H9 (cell line): ENCODE data around the gene ANKRD34A. TPM values are rescaled to one million over a fixed set of nuclear protein-coding genes. Genes with fewer than 3 reads are reported as not detected.
A peak's percentile ranks its signal among the peaks of the same experiment; 100 is the strongest.

Experiments used
- DNase-seq: peaks from one replicate; pipeline ENCODE4 v3.0.0-alpha.2; 2017
- H2AFZ ChIP-seq: one replicate; pipeline ENCODE4 v1.6.1; 2013; ENCODE audit warnings: mild to moderate bottlenecking, low read length, control low read depth, moderate library complexity
- H2AK5ac ChIP-seq: 2 replicates; pipeline ENCODE4 v1.6.1; 2013; ENCODE audit warnings: low read length, control low read depth, mixed read lengths; ENCODE audit not compliant: insufficient read length
- H2BK120ac ChIP-seq: one replicate; pipeline ENCODE4 v1.6.1; 2013; ENCODE audit warnings: low read depth, mild to moderate bottlenecking, low read length, control low read depth, inconsistent platforms; ENCODE audit not compliant: poor library complexity, severe bottlenecking
- H2BK12ac ChIP-seq: 2 replicates; pipeline ENCODE4 v1.6.1; 2013; ENCODE audit warnings: low read length, control low read depth, mixed read lengths, low read depth; ENCODE audit not compliant: insufficient read length
- H2BK15ac ChIP-seq: 2 replicates; pipeline ENCODE4 v1.6.1; 2013; ENCODE audit warnings: low read depth, low read length, control low read depth
- H2BK20ac ChIP-seq: one replicate; pipeline ENCODE4 v1.6.1; 2013; ENCODE audit warnings: low read depth, mild to moderate bottlenecking, low read length, control low read depth, inconsistent platforms; ENCODE audit not compliant: poor library complexity, severe bottlenecking
- H2BK5ac ChIP-seq: 2 replicates; pipeline ENCODE4 v1.6.1; 2013; ENCODE audit warnings: low read length, control low read depth, mixed read lengths; ENCODE audit not compliant: insufficient read length
- H3K14ac ChIP-seq: 2 replicates; pipeline ENCODE4 v1.6.1; 2013; ENCODE audit warnings: low read length, control low read depth; ENCODE audit not compliant: insufficient read depth
- H3K18ac ChIP-seq: 2 replicates; pipeline ENCODE4 v1.6.1; 2013; ENCODE audit warnings: low read depth, mild to moderate bottlenecking, mixed read lengths, low read length, control low read depth; ENCODE audit not compliant: insufficient read length
- H3K23ac ChIP-seq: 2 replicates; pipeline ENCODE4 v1.6.1; 2013; ENCODE audit warnings: low read length, control low read depth, mixed read lengths, low read depth; ENCODE audit not compliant: insufficient read length
- H3K23me2 ChIP-seq: 2 replicates; pipeline ENCODE4 v1.6.1; 2013; ENCODE audit warnings: low read depth, mild to moderate bottlenecking, mixed read lengths, low read length, control low read depth; ENCODE audit not compliant: insufficient read length, poor library complexity, severe bottlenecking
- H3K27ac ChIP-seq: 2 replicates; pipeline ENCODE4 v1.5.1; 2013; ENCODE audit warnings: low read length, control low read depth, mixed read lengths, low read depth; ENCODE audit not compliant: insufficient read length
- H3K27me3 ChIP-seq: 2 replicates; pipeline ENCODE4 v1.6.1; 2013; ENCODE audit warnings: low read length, control low read depth, inconsistent platforms; ENCODE audit not compliant: insufficient read depth
- H3K4ac ChIP-seq: 2 replicates; pipeline ENCODE4 v1.6.1; 2013; ENCODE audit warnings: low read depth, mild to moderate bottlenecking, control low read depth, inconsistent platforms, low read length, moderate library complexity
- H3K4me1 ChIP-seq: 2 replicates; pipeline ENCODE4 v1.6.1; 2013; ENCODE audit warnings: low read length, control low read depth, inconsistent platforms; ENCODE audit not compliant: insufficient read depth
- H3K4me2 ChIP-seq: 2 replicates; pipeline ENCODE4 v1.6.1; 2013; ENCODE audit warnings: low read length, control low read depth, mixed read lengths; ENCODE audit not compliant: insufficient read length, insufficient read depth
- H3K56ac ChIP-seq: 2 replicates; pipeline ENCODE4 v1.6.1; 2013; ENCODE audit warnings: low read depth, mild to moderate bottlenecking, mixed read lengths, low read length, control low read depth; ENCODE audit not compliant: insufficient read length
- H3K79me1 ChIP-seq: 2 replicates; pipeline ENCODE4 v1.6.1; 2013; ENCODE audit warnings: low read depth, mild to moderate bottlenecking, moderate library complexity, low read length, control low read depth, inconsistent platforms; ENCODE audit not compliant: insufficient read depth, poor library complexity, severe bottlenecking
- H3K79me2 ChIP-seq: 2 replicates; pipeline ENCODE4 v1.6.1; 2013; ENCODE audit warnings: low read length, control low read depth, inconsistent platforms; ENCODE audit not compliant: insufficient read depth
- H3K9ac ChIP-seq: 2 replicates; pipeline ENCODE4 v1.6.1; 2013; ENCODE audit warnings: low read length, control low read depth, mixed read lengths; ENCODE audit not compliant: insufficient read length; ENCODE audit errors: extremely low read depth
- H3K9me3 ChIP-seq: one replicate; pipeline ENCODE4 v1.6.1; 2013; ENCODE audit warnings: low read depth, low read length, inconsistent platforms; ENCODE audit not compliant: control insufficient read depth
- H3T11ph ChIP-seq: one replicate; pipeline ENCODE4 v1.6.1; 2013; ENCODE audit warnings: mild to moderate bottlenecking, low read length, control low read depth, inconsistent platforms
- H4K20me1 ChIP-seq: one replicate; pipeline ENCODE4 v1.6.1; 2013; ENCODE audit not compliant: control insufficient read depth, insufficient read length, insufficient read depth
- H4K5ac ChIP-seq: 2 replicates; pipeline ENCODE4 v1.6.1; 2013; ENCODE audit warnings: low read depth, mild to moderate bottlenecking, mixed read lengths, low read length, control low read depth; ENCODE audit not compliant: insufficient read length
- H4K8ac ChIP-seq: replicated peaks from 2 replicates; pipeline ENCODE4 v1.6.1; 2013; ENCODE audit warnings: low read length, control low read depth, mixed read lengths, low read depth; ENCODE audit not compliant: insufficient read length
- H4K91ac ChIP-seq: 2 replicates; pipeline ENCODE4 v1.6.1; 2013; ENCODE audit warnings: low read depth, mild to moderate bottlenecking, moderate library complexity, mixed read lengths, low read length, control low read depth; ENCODE audit not compliant: insufficient read length
- H3K27ac Mint-ChIP-seq, 3 experiments: 2 replicates in 2 of 3; 3 replicates in 1 of 3; pipeline ENCODE4 v1.8.0; 2020 to 2021; ENCODE audit warnings: mixed read lengths in 3 of 3, mild to moderate bottlenecking in 1 of 3, moderate library complexity in 1 of 3
- H3K27me3 Mint-ChIP-seq: 2 replicates; pipeline ENCODE4 v1.8.0; 2021; ENCODE audit warnings: low read depth, mild to moderate bottlenecking, moderate library complexity, mixed read lengths
- H3K36me3 Mint-ChIP-seq, 3 experiments: 2 replicates in 2 of 3; 3 replicates in 1 of 3; pipeline ENCODE4 v1.8.0; 2020 to 2021; ENCODE audit warnings: low read depth in 3 of 3, mixed read lengths in 3 of 3; ENCODE audit not compliant: insufficient read depth in 1 of 3
- H3K4me1 Mint-ChIP-seq, 2 experiments: 2 replicates each; pipeline ENCODE4 v1.8.0; 2020; ENCODE audit warnings: mixed read lengths in 2 of 2
- H3K4me3 Mint-ChIP-seq, 2 experiments: 2 replicates in 1 of 2; 3 replicates in 1 of 2; pipeline ENCODE4 v1.8.0; 2020 to 2021; ENCODE audit warnings: mild to moderate bottlenecking in 2 of 2, mixed read lengths in 2 of 2, moderate library complexity in 1 of 2
- H3K9me3 Mint-ChIP-seq, 2 experiments: 2 replicates in 1 of 2; 3 replicates in 1 of 2; pipeline ENCODE4 v1.8.0; 2020; ENCODE audit warnings: mild to moderate bottlenecking in 2 of 2, mixed read lengths in 2 of 2, moderate library complexity in 1 of 2
- CTCF ChIP-seq: fragments of 200-600 bp; sonication (generic); conservative IDR thresholded peaks from 3 replicates; pipeline ENCODE4 v1.8.0; 2021; ENCODE audit warnings: antibody characterized with exemption, mild to moderate bottlenecking
- WGBS: extraction: QIAGEN DNeasy Blood & Tissue Kit; methylation state at CpG from one replicate; pipeline ENCODE4 v1.1.7; 2013; ENCODE audit warnings: missing lambda C conversion rate, low lambda C conversion rate, mixed read lengths; ENCODE audit not compliant: insufficient read length; ENCODE audit errors: extremely low coverage; 5-methylcytosine and 5-hydroxymethylcytosine counted together
- total RNA-seq: library from RNA; stranded (reverse); gene quantifications from 2 replicates; pipeline ENCODE4 v1.2.1, GENCODE V29; 2021

Gene ANKRD34A
- total RNA-seq, 1 experiment from 2014 or later: 0.39 TPM

GRCh38 chr1:145997016-145997717 is 32.8 kb upstream of the ANKRD34A start:
- no peaks in the 10 kb centered on the region for H3K27me3 ChIP-seq
- no peak overlapping the region for H2AFZ ChIP-seq
- no peak overlapping the region for H2BK5ac ChIP-seq
- TF ChIP-seq CTCF: no peak
- H2BK12ac ChIP-seq: no peak overlapping the region
- Mint-ChIP-seq H3K27ac (peak overlapping the region; percentile 93 to 99 (median 95); a peak in 6 of 7 replicates), H3K4me1 (peaks cover 48 to 52% of the 10 kb centered on the region in 2 experiments), H3K9me3 (peaks cover 0 to 3% of the 10 kb centered on the region in 2 experiments; a peak in 2 of 5 replicates), H3K4me3 (peak overlapping the region; percentile 87 to 99), H3K27me3 (no peaks in the 10 kb centered on the region), H3K36me3 (peaks cover 32 to 43% (median 32%) of the 10 kb centered on the region in 3 experiments)
- no peak overlapping the region; the same call in 1 of the 2 replicates for H3K4ac ChIP-seq
- H2BK120ac ChIP-seq: no peak overlapping the region
- peaks cover 7% of the 10 kb centered on the region for H3K79me1 ChIP-seq
- H3K79me2 ChIP-seq: peaks cover 3% of the 10 kb centered on the region; the same call in 1 of the 2 replicates
- H3K18ac ChIP-seq: peak overlapping the region; percentile 12
- H3K23me2 ChIP-seq: peaks cover 19% of the 10 kb centered on the region
- H2AK5ac ChIP-seq: no peak overlapping the region
- no peak overlapping the region for H2BK20ac ChIP-seq
- H3K9ac ChIP-seq: peak overlapping the region; percentile 86
- no peak overlapping the region for H3K23ac ChIP-seq
- H4K8ac ChIP-seq: no peak overlapping the region
- H3K27ac ChIP-seq: no peak overlapping the region
- no peak overlapping the region for H2BK15ac ChIP-seq
- no peak overlapping the region for H3K56ac ChIP-seq
- H3K9me3 ChIP-seq: no peaks in the 10 kb centered on the region
- no peaks in the 10 kb centered on the region for H4K20me1 ChIP-seq
- peak overlapping the region; percentile 60 for H3K4me2 ChIP-seq
- H3K14ac ChIP-seq: peak overlapping the region; percentile 82; the same call in 1 of the 2 replicates
- peaks cover 5% of the 10 kb centered on the region; the same call in 1 of the 2 replicates for H3K4me1 ChIP-seq
- H4K91ac ChIP-seq: no peak overlapping the region
- no peak for DNase-seq
- WGBS: no CpG with 5 or more reads among the region's 12 CpGs
- H3T11ph ChIP-seq: no peak overlapping the region
- H4K5ac ChIP-seq: no peak overlapping the region
